GM19372 (cell line): ENCODE data around the gene MTHFSD.

Source experiments
- ATAC-seq: cut with Tn5 transposase; IDR thresholded peaks from one replicate; pipeline ENCODE4 v1.9.1; 2021; ENCODE audit warnings: mild to moderate bottlenecking, low read depth, moderate library complexity; ENCODE audit not compliant: unreplicated experiment

MTHFSD gene

DNA sequence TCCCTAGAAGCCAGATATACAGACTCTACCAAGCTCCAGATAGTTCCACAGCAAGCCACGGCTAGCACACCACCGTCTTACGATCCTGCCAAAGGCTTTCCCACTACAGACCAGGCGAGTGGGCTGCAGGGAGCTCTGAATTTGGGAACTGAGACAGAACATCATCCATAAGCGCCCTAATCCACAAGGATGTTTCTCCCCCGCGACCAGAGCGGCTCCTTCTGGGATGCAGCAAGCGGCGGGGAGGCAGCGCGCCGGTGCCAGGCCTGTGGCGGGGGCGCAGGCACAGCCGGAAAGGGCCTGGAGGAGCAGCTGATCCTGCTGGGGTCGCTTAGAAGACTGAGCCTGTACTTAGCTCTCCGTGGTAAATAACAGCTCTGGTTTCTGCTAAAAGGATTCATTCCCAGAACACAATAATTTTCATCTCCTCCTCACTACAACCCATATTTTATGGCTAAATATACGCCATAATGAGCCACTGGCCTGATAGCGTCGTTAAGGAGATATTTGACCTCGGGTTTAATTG, 60.9 kb downstream of the MTHFSD start:
- no peak for ATAC-seq

DNA sequence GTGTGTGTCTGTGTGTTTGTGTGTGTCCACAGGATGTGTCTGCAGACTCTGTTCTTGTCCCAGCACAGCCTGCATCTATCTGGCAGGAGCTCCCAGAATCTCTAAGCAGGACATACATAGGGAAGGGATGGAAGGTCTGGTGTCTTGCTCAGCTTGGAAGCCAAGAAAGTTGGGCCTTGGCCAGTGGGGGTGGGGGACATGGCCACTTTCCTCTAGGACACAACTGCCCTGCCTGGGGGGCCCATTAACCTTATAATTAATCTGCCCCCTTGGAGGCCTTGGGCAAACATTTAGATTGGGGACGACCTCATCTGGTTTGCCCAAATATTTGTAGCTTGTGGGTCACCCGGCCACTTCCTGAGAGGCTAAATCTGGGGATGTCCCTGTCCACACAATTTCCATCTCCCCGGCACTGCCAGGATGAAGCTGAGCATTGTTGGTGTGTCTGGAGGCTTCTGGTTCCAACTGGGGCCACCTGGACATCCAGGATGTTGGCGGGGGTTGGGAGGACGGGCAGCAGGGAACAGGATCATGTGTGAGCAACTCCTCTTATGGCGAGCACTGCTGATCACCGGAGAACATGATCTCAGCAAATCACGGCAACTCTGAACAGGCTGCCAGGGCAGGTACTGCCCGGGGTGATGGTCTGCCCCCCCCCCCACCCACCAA, 61.9 kb downstream of the MTHFSD start:
- ATAC-seq: no peak

DNA sequence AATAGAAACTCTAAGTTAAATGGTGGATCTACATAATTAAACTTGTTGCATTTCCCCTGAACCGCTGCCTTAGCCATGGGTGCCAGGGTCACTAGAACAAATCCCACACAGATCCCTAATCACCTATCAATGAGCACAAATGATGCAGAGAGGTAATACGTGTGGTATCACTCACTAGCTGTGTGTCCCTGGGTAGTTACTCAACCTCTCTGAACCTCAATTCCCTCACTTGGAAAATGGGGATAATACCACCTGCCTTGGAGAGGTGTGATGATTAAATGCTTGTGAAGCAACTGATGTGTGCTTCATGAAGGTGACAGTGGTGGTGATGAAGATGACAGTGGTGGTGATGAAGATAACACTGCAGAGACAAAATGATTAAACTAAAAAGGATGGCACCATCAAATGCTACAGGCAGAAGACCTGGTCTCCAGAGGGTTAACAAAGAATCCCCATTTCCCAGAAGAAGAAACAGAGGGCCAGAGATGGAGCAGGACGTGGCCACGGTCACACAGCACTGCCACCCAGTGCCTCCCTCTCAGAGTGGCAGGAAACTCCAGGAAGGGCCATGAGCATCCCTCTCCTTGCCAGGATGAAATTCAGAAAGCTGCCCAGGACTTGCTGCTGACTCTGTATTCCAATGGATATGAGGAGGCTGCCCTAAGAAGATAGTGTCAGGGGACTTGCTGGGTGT, 62.6 kb downstream of the MTHFSD start:
- no peak for ATAC-seq

DNA sequence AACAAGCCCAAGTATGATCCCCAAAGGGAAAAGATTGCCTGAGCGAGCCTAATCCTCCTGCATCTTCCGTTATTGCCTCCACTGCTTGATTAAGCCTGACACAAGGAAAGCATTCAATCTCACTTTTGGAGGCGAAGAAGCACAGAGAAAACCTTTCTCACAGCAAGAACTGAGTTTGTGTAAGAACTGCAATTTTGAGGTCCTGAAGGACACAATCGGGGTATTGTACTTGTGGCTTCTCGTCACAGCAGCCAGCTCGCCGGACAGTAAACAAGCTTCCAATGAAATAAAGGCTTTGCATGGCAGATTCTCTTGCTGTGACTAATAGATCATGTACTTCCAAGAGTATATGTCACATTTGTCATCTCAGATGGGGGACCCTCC, 63.4 kb downstream of the MTHFSD start:
- no peak for ATAC-seq

DNA sequence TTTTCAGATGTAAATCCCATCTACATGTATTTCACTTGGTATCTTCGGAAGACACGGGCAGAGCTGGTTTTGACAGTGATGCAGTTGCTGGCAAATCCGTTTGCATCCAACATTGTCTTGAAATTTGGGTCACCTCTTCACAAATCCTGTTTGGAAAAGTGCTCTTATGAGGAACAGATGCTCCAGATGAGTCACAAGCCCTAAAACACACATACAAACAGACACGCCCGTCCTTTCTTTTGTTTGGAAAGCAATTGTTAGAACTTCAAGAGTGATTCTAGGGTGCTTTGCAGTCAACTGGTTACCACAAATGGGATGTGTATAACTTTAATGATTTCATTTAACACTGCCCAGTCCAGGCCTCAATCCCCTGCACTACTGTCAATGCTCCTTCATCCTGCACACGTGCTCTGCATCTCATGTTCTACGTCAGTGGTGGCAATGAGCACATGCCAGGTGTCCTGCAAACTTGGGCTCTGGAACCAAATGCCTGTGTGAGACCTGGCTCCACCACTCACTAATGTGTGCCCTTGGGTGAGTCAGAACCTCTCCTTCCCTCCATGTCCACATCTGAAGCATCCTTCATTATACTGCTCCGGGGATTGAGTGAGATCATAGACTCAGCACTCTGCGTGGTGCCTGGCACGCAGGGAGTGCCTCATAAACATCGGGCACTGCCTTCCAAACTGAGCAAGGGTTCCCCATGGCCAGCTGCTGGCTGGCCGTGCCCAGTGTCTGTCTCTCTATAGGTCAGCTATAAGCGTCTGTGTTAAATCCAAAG, 64.0 kb downstream of the MTHFSD start:
- ATAC-seq: no peak

DNA sequence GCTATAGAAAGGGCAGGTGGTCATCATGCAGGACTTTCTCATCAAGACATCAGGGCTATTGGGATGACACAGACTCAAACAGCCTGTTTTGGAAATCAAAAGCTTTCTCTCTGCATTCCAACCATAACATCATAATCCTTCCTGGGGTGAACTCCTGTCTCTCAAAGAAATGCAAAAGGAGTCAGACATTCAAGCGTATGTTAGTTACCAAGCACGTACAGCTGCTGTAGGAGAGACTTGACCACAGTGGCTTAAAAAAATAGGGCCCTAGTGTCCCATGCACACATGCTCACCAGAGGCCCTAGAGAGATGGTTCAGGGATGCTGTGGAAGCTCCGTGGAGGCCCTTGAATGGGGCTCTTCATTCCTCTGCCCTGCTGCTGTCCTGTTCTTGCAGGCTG, 69.3 kb downstream of the MTHFSD start:
- ATAC-seq: no peak

DNA sequence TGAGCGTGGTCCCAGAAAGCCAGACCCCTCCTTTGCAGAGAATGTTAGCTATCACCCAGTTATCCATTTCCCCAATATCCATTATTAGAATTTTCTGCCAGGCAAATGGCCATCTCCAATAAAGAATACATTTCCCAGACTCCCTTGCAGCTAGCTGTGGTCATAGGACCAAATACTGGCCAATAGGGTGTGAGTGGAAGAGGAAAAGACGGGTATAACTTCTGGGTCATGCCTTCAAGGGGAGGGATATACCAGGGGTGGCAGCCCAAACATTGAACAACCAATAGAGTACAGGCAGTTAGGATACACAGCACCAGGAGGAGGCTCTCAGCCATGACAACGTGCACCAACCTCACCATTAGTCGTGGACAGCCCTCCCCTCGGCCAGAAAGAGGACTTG, 70.8 kb downstream of the MTHFSD start:
- no peak for ATAC-seq

DNA sequence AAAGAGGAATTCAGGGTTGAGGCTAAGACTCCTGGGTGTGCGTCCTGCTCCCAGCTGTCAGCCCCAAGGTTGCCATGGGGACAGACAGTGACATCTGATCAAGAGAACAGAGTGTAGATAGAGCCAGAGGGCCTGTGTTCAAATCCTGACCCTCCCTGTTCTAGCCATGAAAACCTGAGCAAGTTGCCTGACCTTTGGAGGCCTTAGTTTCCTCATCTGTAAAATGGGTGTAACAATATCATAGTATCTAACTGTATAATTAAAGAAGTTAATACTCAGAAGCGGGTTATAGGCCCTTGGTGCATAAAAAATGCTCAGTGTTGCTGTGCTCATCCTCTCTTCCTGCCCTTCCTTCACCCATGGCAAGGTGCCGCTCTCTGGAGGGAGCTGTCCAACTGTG, 73.4 kb downstream of the MTHFSD start:
- no peak for ATAC-seq

DNA sequence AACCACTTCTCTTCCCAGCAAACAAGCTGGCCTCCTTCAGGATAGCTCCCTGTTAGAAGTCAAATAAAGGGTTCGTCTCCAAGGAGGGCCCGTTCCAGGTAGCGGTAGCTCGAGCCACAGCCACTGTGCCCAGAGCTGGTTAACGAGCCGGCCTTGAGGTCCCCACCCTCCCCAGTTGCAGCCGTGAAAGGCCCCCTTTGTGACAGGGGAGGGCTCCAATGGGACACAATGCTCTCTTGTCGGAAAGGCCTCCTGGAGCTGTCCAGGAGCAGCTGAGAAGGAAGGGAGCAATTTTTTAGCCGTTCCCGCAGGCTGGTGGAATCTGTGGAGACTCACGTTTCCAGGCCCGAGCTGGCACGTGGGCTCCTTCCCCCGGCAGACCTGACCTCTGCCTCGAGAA, 74.6 kb downstream of the MTHFSD start:
- no peak for ATAC-seq
